ENCODE results near the gene SCN1A.

GRCh38 chr2:166067229-166067628, 60.6 kb downstream of the SCN1A start:
- TF ChIP-seq CTCF (IDR thresholded peaks at IDR 0.05; ENCODE audit: insufficient read depth, low read length) = no peak
- TF ChIP-seq, protein P1, sequence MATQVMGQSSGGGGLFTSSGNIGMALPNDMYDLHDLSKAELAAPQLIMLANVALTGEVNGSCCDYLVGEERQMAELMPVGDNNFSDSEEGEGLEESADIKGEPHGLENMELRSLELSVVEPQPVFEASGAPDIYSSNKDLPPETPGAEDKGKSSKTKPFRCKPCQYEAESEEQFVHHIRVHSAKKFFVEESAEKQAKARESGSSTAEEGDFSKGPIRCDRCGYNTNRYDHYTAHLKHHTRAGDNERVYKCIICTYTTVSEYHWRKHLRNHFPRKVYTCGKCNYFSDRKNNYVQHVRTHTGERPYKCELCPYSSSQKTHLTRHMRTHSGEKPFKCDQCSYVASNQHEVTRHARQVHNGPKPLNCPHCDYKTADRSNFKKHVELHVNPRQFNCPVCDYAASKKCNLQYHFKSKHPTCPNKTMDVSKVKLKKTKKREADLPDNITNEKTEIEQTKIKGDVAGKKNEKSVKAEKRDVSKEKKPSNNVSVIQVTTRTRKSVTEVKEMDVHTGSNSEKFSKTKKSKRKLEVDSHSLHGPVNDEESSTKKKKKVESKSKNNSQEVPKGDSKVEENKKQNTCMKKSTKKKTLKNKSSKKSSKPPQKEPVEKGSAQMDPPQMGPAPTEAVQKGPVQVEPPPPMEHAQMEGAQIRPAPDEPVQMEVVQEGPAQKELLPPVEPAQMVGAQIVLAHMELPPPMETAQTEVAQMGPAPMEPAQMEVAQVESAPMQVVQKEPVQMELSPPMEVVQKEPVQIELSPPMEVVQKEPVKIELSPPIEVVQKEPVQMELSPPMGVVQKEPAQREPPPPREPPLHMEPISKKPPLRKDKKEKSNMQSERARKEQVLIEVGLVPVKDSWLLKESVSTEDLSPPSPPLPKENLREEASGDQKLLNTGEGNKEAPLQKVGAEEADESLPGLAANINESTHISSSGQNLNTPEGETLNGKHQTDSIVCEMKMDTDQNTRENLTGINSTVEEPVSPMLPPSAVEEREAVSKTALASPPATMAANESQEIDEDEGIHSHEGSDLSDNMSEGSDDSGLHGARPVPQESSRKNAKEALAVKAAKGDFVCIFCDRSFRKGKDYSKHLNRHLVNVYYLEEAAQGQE (IDR thresholded peaks at IDR 0.05; ENCODE audit: insufficient replicate concordance, low read depth) = no peak
- no peak for TF ChIP-seq GABPA (IDR thresholded peaks at IDR 0.05; ENCODE audit: low read depth)

Data from HL-60 (cell line).